Stimulated activated CD4-positive, alpha-beta T cell treated with anti-CD3 and anti-CD28 coated beads, Interleukin-4, amount 100 ng/mL, for 1 hour (primary cell): ENCODE results near the gene GSTT2.
"Not testable (repeated sequence)": the region's sequence is repeated elsewhere in the genome, so short reads cannot be mapped to it uniquely, and the experiment has no call there.

Source experiments
- DNase-seq: peaks from one replicate; pipeline ENCODE4 v3.0.0-alpha.2; 2020

GSTT2 gene

DNA sequence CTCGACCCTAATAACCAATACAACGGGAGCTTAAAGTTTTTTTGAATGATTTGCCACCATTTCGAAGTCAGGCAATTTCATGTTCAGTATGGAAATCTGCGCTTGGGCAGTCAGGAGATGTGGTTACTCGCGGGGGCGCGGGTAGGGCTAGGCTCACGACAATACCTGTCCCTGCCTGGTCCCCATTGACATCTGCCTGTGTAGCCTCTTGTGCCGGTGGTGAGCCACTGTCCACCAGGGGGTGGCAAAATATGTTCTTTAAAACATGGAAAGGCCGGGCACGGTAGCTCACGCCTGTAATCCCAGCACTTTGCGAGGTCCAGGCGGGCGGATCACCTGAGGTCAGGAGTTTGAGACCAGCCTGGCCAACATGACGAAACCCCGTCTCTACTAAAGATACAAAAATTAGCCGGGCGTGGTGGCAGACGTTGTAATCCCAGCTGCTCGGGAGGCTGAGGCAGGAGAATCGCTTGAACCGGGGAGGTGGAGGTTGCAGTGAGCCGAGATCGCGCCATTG, 5.0 kb upstream of the GSTT2 start:
- DNase-seq: not testable (repeated sequence)

GRCh38 chr22:23977304-23977703, 2.6 kb upstream of the GSTT2 start:
- DNase-seq: not testable (repeated sequence)

GRCh38 chr22:23980567-23980966, 633 bp downstream of the GSTT2 start:
- DNase-seq: not testable (repeated sequence)

- no peak for DNase-seq
Measured at GRCh38 chr22:23984430-23984829, 4.5 kb downstream of the GSTT2 start.

DNA sequence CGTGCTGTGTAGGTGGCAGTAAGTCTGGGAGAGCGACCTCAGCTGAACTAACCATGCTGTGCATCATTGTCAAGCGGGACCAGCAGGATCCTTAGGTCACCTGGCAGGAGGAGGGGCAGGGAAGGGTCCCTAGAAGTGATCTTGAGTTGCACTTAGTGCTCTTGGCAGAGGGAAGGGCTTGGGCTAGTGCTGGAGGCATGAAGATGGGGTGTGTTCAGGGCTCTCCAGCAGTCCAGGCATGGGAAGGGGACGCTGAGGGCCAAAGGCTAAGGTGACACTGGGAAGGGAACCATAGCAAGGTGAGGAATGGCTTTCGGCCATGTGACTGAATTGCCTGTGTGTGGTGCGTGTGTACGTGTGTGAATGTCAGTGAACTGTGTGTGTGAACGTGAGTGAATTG, 6.2 kb downstream of the GSTT2 start:
- DNase-seq: not testable (repeated sequence)

DNA sequence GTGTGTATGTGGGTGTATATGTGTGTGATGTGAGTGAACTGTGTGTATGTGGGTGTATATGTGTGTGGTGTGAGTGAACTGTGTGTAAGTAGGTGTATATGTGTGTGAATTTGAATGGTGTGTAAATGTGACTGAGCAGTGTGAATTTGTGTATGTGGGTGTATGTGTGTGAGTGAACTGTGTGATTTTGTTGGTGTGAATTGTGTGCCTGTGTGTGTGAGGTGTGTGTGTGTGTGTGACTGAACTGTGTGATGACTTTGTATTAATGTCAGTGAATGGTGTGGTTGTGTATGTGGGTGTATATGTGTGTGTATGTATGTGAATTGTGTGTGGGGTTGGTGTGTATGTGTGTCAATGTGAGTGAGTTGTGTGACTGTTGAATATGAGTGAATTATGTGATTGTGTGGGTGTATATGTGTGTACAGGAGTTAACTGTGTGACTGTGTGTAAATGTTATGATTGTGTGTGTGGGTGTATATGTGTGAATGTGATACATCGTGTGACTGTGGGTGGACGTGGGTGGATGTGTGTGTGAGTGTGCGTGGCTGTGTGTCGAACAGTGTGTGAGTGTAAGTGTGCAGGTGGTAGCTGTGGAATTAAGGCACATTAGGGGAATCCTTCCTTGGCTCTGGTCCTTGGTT, 6.7 kb downstream of the GSTT2 start:
- not testable (repeated sequence) for DNase-seq

DNA sequence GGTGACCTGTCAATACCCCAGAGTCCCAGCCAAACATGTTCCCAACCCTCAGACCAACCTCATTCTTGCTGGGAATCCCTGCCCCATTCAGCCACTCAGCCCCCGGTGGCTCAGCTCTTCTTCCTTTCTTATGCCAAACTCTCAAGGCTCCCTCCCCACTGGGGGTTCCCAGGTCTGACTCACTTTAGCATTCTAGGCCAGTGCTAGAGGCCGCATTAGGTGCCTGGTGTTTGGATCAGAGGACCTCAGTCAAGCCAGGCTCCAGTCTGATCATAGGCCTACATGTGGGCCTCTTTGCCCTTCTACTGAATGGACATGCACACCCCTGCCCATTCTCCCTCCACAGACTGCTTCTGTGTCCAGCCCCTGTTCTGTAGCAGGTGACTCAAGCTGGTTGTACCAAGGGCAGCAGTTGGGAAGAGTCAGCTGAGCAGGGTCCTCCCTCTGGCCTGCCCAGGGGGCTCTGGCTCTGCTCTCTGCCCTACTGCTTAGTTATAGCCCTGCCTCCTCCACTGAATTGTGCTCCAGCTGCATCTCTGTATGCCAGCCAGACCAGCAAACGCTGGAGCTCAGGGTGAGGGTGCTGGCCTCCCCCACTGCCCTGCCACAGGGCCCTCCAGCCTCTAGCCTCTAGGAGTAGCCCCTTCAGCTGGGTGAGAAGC, 9.8 kb downstream of the GSTT2 start:
- DNase-seq: not testable (repeated sequence)

DNA sequence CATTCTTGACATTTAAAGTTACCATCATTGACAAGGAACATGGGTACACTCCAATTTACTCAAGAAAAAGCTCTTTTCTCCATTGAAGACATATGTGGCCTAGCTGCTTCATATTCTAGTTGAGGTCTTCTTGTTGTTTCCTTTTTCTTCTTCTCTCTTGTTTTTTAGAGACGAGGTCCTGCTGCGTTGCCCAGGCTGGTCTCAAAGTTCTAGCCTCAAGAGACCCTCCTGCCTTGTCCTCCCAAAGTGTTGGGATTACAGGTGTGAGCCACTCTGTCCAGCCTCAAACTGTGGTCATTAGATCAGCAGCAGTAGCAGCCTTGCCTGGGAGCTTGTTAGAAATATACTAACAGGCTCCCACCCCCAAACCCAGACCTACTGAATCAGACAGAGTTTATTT, 13.1 kb downstream of the GSTT2 start:
- not testable (repeated sequence) for DNase-seq

DNA sequence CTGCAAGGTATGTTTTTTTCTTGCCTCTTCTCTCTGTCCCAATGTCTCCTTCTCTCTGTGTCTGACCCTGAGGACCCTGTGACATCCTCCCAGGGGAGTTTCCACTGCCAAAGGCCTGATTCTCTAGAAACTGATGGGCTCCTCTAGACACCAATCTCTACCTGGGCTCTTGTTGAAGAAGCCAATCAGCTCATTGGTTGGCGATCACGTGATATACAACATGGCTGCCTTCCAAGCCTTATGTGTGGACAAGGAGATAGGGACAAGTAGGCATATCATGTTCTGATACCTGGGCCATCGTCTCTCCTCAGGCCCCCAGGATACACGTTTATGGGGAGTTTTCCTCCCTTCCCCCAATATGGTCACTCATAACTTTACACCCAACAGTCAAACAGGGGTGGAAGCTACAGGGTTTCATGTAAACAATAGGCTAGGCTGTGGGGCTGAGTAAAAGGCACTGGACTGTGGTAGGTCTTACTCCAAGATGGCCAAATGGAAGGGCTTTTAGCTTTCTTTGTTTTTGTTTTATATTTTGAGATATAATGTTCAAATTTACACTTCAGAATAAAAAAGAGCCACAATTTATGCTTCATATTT, 13.7 kb downstream of the GSTT2 start:
- DNase-seq: not testable (repeated sequence)

- DNase-seq: no peak
Measured at GRCh38 chr22:23997092-23997491, 17.2 kb downstream of the GSTT2 start.

DNA sequence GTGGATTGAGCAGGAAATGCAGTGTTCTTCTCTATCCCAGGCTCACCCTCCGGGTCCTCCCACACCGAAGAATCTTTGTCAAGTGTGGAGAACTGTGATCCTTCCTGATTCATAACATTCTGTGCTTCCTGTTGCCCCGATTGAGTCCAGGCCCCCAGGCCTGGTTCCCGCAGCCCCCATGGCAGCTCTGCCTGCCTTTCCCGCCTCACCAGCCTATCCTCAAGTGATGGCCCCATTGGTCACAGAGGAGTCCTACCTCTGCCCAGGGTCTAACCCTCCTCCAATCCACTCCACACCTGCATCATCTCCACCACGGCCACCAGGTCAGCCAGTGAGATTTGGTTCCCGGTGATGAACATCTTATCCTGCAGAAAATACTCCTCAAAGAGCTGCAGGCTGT, 19.8 kb downstream of the GSTT2 start:
- DNase-seq: not testable (repeated sequence)

DNA sequence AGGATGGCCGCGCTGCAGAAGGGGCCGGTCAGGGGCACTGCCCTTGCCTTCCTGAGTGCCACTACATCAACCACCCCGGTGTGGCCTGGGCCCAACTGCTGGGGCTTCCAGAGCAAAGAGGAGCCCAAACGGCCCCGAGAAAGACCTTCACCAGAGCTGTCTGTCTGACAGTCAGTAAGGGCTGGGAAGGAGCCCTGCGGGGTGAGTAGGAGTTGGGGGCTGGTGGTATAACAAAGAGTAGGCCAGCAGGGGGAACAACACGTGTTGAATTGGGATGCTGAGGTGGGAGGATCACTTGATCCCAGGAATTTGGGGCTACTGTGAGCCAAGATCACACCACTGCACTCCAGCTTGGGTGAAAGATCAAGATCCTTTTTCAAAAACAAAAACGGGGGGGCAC, 21.4 kb downstream of the GSTT2 start:
- DNase-seq: no peak

DNA sequence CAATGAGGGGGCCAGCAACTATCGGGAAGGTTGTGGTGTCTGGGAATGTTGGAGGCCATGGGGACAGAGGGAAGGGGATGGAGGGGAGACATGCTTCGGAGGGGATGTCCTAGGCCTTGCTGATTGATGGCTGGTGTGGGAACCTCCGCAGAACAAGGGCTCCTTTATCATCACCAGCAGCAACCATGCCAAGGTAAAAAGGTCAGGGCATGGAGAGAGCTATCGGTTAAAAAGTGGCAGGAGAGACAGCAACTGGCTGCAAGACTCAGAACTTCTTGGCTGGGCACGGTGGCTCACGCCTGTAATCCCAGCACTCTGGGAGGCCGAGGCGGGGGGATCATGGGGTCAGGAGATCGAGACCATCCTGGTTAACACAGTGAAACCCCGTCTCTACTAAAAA, 22.3 kb downstream of the GSTT2 start:
- no peak for DNase-seq

GRCh38 chr22:24002851-24003250, 22.9 kb downstream of the GSTT2 start:
- DNase-seq: no peak

DNA sequence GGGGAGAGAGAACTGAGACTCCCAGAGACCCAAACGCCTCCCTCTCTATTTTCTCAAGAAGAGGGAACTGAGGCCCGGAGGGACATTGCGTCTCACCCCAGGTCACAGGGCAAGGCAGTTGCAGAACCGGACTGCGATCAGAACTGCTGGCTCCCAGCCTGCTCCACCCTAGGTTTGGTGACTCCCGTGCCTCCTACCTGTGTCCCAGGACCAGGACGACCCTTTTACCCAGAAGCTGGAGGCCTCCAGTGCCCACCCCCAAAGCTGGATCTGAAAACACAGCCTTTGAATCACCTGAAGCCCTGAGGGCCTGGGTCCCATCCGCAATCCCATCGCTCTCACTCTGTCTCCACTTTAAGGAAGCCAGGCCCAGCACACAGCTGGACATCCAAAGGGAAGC, 24.0 kb downstream of the GSTT2 start:
- DNase-seq: no peak

DNA sequence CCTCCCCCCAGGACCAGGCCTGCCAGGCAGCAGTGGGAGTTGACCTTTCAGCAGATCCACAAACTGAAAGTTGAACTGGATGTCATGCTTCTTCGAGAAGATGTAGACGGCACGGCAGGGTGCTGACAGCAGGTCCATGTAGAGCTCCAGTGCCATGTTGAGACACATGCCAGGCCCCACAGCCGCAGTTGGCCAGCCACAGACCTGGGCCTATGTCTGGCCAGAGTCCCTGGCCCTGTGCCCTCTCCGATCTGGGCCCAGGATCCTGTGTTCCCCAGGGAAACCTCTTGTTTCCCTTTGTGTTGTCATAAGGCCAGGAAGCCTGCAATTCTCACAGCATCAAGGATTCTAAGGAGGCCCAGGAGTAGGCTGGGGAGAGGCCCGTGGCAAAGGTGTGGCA, 25.3 kb downstream of the GSTT2 start, which contains the start of gene GSTT4:
TSS of gene GSTT4 (minus strand) at position 253 of the 400 bp plus-strand sequence. CDS start at position 156, 97 bp downstream.
- DNase-seq: no peak

- DNase-seq: no peak
Measured at GRCh38 chr22:24006207-24006913, 26.4 kb downstream of the GSTT2 start.

DNA sequence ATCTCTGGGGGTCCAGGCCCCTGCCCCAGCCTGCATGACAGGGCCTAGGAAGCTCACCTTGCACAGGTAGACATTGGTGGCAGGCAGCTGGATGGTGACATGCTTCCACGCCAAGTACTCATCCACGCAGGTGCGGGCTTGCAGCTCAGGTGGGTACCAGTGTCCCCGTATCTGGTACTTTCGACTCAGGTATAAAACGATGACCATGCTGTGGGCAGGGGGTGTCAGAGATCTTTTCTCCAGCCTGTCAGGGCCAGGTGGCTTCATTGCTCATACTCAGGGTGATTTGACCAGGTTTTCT, 26.9 kb downstream of the GSTT2 start:
- DNase-seq: no peak

- no peak for DNase-seq
Measured at GRCh38 chr22:24007253-24008021, 27.5 kb downstream of the GSTT2 start.

- DNase-seq: no peak
Measured at GRCh38 chr22:24008022-24008283, 28.0 kb downstream of the GSTT2 start.

GRCh38 chr22:24008381-24009226, 28.7 kb downstream of the GSTT2 start:
- DNase-seq: no peak
